ENCODE measurements around the gene SAMD11.

Gene SAMD11

GRCh38 chr1:993379-993995 is 69.8 kb downstream of the SAMD11 start:
- DNase-seq (ENCODE audit: low read depth in 3 of 3, low spot score in 1 of 3) = no peak
